Stomach (tissue), 9 donors: Measurements from ENCODE around the gene COL6A1. TPM values are rescaled to one million over a fixed set of nuclear protein-coding genes. Genes with fewer than 3 reads are reported as not detected.
A peak's percentile ranks its signal among the peaks of the same experiment; 100 is the strongest.

Source experiments
- DNase-seq, 2 donors: peaks; one replicate each; pipeline versions ENCODE4 v3.0.0 to v3.0.0-alpha.2; 2013 to 2019
- H3K27ac ChIP-seq, 5 donors: fragments of 200-600 bp in 4 of 5; sonication (generic) in 4 of 5; one replicate each; pipeline ENCODE4 v1.5.1; 2013 to 2019; ENCODE audit warnings: mild to moderate bottlenecking in 1 of 5, moderate library complexity in 1 of 5
- H3K27me3 ChIP-seq, 3 donors: fragments of 200-600 bp; sonication (generic); one replicate each; pipeline ENCODE4 v1.5.1; 2017 to 2019; ENCODE audit warnings: mixed run types in 1 of 3
- H3K36me3 ChIP-seq, 4 donors: fragments of 200-600 bp; sonication (generic); 1 replicate in 3 of 4; 2 replicates in 1 of 4; pipeline ENCODE4 v1.5.1; 2016 to 2019
- H3K4me1 ChIP-seq, 4 donors: fragments of 200-600 bp; sonication (generic); one replicate each; pipeline ENCODE4 v1.5.1; 2016 to 2019
- H3K4me3 ChIP-seq, 4 donors: fragments of 200-600 bp; sonication (generic) in 3 of 4; one replicate each; pipeline ENCODE4 v1.5.1; 2016 to 2019; ENCODE audit warnings: mild to moderate bottlenecking in 1 of 4
- H3K9me3 ChIP-seq, 4 donors: fragments of 200-600 bp; sonication (generic); one replicate each; pipeline ENCODE4 v1.5.1; 2016 to 2019
- CTCF ChIP-seq, 7 experiments: fragments of 450-650 bp in 4 of 7; fragments of 200-600 bp in 3 of 7; sonication (generic) in 3 of 7; IDR thresholded peaks; one replicate each; pipeline ENCODE4 v1.5.1; 2016 to 2019; ENCODE audit warnings: antibody characterized with exemption in 7 of 7, control low read depth in 2 of 7, mild to moderate bottlenecking in 1 of 7
- EP300 ChIP-seq: sonication (generic); formaldehyde crosslinking; IDR thresholded peaks from one replicate; pipeline ENCODE4 v1.6.1; 2017; ENCODE audit warnings: antibody characterized with exemption
- POLR2A ChIP-seq, 4 donors: fragments of 450-650 bp; IDR thresholded peaks; one replicate each; pipeline ENCODE4 v1.6.1; 2016; ENCODE audit warnings: antibody characterized with exemption in 4 of 4, control low read depth in 2 of 4, mild to moderate bottlenecking in 1 of 4, moderate library complexity in 1 of 4
- POLR2AphosphoS5 ChIP-seq, 3 donors: sonication (generic); formaldehyde crosslinking; IDR thresholded peaks; one replicate each; pipeline ENCODE4 v1.6.1; 2016; ENCODE audit warnings: antibody characterized with exemption in 3 of 3
- WGBS, 5 donors: extraction: QIAGEN DNeasy Blood & Tissue Kit in 3 of 5; methylation state at CpG; one replicate each; pipeline versions ENCODE4 v1.1.5 to v1.1.7; 2013 to 2018; 5-methylcytosine and 5-hydroxymethylcytosine counted together
- intact Hi-C: fragments of 100-400 bp; cut with DNase I; formaldehyde crosslinking; loops from one replicate; pipeline ENCODE4 v1.15.1; 2023; ENCODE audit warnings: low total_unique reads
- polyA plus RNA-seq, 3 donors: library from polyadenylated mRNA; stranded (reverse); fragments of 200-250 nt; gene quantifications; one replicate each; pipeline ENCODE4 v1.2.3, GENCODE V29; 2013
- total RNA-seq, 5 donors: library from RNA; depleted of rRNA; stranded (reverse); fragments of >200 nt; gene quantifications; one replicate each; pipeline versions ENCODE4 v1.1.0 to v1.2.3, GENCODE V29; 2014 to 2016
- donor health status: healthy with polysubstance abuse.
- donor health status: Bipolar disorder and iron deficiency.
- donor health status: healthy.

The COL6A1 gene
- total and polyA plus RNA-seq, 8 donors: 63.2 to 756 (median 254) TPM

- TF ChIP-seq CTCF (IDR thresholded peaks at IDR 0.05) (no peak), POLR2AphosphoS5 (IDR thresholded peaks at IDR 0.05) (no peak), POLR2A (IDR thresholded peaks at IDR 0.05) (no peak), EP300 (no peak)
- Histone ChIP-seq H3K27me3 (no peaks in the 10 kb centered on the region), H3K27ac (no peak overlapping the region), H3K4me3 (no peak overlapping the region), H3K9me3 (peaks cover 0 to 12% (median 5%) of the 10 kb centered on the region in 4 donors), H3K4me1 (peaks cover 0 to 39% (median 7%) of the 10 kb centered on the region in 4 donors), H3K36me3 (no peaks in the 10 kb centered on the region)
- 83 to 94% (median 87%) methylated on average over 6 of the region's 6 CpGs for WGBS, 5 donors
- intact Hi-C loops: no loop called here
- DNase-seq: no peak
Observed at GRCh38 chr21:46032100-46032499, 50.5 kb downstream of the COL6A1 start.

GRCh38 chr21:46033410-46034400 is 52.1 kb downstream of the COL6A1 start:
- Histone ChIP-seq H3K36me3 (no peaks in the 10 kb centered on the region), H3K4me3 (no peak overlapping the region), H3K27ac (peak overlapping the region in 4 of 5 donors; percentile 46 to 70 (median 48)), H3K4me1 (peaks cover 0 to 24% (median 4%) of the 10 kb centered on the region in 4 donors), H3K27me3 (peaks cover 0 to under 1% (median 0%) of the 10 kb centered on the region in 3 donors), H3K9me3 (peaks cover 0 to 12% (median 5%) of the 10 kb centered on the region in 4 donors)
- DNase-seq: peak in 1 of 2 donors; percentile 54
- 60 to 72% (median 68%) methylated on average over 50 to 64 of the region's 64 CpGs for WGBS, 5 donors
- TF ChIP-seq CTCF (IDR thresholded peaks at IDR 0.05): no peak
- peak in 1 of 3 donors; percentile 51 for TF ChIP-seq POLR2AphosphoS5 (IDR thresholded peaks at IDR 0.05)
- intact Hi-C loops: no loop called here

- Histone ChIP-seq H3K27ac (peak overlapping the region; percentile 19 to 73 (median 67)), H3K9me3 (no peaks in the 10 kb centered on the region), H3K4me1 (peaks cover 0 to 21% (median 4%) of the 10 kb centered on the region in 4 donors), H3K4me3 (no peak overlapping the region), H3K27me3 (peaks cover 0 to 11% (median 0%) of the 10 kb centered on the region in 3 donors), H3K36me3 (no peaks in the 10 kb centered on the region)
- intact Hi-C loops: no loop called here
- TF ChIP-seq EP300 (no peak), CTCF (IDR thresholded peaks at IDR 0.05) (no peak), POLR2AphosphoS5 (IDR thresholded peaks at IDR 0.05) (peak in 2 of 3 donors; percentile 55 to 71)
- WGBS, 5 donors: 77 to 86% (median 83%) methylated on average over 35 to 45 of the region's 45 CpGs
- peak in 1 of 2 donors; percentile 90 for DNase-seq
Observed at GRCh38 chr21:46035809-46036695, 54.5 kb downstream of the COL6A1 start.
